Stimulated activated CD8-positive, alpha-beta memory T cell treated with anti-CD3 and anti-CD28 coated beads, Interleukin-15, amount 100 ng/mL, for 1 hour (primary cell): ENCODE results near the gene WIPI1.
"Not testable (repeated sequence)": the region's sequence is repeated elsewhere in the genome, so short reads cannot be mapped to it uniquely, and the experiment has no call there.

ENCODE experiments used
- DNase-seq: peaks from one replicate; pipeline ENCODE4 v3.0.0-alpha.2; 2020; ENCODE audit warnings: low read depth

WIPI1 gene

DNA sequence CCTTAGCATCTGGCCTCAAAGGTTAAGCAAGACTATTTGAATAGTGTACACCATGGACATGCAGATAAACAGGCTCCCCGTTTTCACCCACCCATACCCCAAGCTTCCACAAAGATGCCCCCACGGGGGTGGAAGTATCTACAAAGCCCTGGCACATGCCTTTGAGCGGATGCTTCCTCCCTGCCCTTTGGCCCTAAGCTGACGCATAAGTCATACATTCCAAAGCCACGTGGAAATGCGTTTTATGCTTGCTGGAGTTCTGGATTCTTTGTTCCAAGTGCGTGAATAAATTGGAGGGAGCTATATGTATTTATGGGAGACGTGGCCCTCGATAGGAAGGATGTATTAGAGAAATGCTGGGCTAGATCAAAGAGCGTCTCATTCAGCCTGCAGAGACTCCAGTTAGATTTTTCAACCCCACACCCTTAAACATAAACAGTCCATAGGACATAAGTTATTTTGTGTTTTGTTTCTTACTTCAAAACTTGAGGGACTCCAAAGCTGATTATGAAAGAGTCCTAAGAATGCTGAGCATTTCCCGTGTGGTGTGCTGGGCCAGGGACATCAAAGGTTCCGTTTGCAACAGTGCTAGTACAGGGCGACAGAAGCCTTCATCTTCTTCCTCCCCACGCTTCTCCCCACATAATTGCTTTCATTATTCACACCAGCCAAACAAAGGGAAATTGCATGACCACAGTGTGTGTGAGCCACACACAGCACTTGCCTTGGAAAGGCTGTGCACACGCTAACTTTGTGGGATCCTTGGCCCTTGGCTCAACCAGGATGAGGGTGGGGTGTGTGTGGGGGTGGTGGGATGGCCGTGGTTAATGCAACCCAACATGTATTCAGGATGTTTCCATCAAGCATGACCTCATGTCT, 73.6 kb downstream of the WIPI1 start:
- DNase-seq = no peak

DNA sequence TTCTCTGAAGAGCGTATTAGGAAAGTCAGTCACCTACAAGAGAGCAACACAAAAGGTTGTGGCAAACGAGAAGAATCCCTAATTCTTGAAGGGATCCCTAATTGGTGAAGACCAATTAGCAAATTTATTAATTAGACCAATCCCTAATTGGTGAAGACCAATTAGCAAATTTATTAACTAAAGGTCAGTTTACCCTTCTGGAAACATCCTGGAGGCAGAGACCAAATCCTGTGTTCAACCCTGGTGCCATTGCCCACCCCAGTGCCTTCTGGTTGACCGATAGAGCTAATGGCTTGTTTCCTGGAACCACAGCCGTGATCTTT, 74.2 kb downstream of the WIPI1 start:
- no peak for DNase-seq

DNA sequence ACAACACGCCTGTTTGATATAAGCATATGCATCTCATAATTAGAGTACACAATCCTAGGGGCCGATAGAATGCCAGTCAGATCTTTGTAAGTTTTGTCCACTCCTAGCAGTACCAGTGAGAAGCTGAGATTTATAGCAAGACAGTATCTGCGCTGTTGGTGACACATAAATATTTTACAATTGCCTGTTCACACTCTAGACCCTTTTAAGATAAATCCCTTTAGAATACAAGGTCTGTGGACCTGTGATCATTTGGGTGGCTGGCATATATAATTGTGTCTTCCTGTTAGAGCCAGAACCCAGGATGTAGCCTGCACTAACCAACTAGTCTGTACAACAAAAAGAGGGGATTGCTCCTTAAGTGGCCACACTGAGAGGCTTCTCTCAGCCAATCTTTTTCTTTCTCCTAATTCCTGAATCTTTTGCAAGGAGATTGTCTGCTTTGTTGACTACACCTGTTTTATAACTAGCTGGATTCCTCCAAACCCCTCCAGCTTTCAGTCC, 74.7 kb downstream of the WIPI1 start:
- no peak for DNase-seq

DNA sequence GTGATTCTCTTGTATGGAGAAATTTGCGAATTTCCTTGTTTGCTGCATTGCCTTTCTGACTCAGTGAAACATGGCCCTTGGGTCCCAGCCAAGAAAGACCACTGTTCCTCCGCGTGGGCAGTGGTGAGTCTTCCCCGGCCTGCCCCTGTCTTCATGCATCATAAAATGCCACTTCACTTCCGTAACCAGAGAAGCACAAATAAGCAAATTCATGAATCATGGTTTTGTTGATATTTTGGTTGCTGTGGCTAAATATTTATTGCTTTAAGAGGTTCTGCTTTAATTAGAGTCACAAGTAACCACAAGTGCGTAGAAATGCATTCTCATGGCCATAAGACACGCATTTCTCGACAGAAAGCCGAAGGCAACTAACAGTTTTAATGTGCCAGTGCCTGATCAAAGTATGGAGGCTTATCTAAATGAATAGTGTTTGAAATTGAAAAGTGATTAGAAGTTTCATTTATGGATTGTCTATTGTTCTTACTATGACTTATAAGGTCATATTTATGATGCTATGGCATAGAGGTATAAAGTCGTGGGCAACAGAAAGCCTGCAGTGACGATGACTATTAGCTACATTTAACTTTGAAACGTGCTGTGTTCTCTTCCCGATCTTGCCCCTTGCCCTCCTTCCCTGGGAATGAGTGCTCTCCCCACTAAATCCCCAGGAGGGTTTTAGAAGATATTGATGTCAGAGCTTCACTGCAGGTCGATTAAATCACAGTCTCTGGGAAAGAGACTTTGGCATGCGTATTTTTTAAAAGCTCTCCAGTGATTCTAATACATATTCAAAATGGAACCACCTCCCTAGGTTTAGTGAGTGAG, 76.0 kb downstream of the WIPI1 start:
- DNase-seq = no peak

DNA sequence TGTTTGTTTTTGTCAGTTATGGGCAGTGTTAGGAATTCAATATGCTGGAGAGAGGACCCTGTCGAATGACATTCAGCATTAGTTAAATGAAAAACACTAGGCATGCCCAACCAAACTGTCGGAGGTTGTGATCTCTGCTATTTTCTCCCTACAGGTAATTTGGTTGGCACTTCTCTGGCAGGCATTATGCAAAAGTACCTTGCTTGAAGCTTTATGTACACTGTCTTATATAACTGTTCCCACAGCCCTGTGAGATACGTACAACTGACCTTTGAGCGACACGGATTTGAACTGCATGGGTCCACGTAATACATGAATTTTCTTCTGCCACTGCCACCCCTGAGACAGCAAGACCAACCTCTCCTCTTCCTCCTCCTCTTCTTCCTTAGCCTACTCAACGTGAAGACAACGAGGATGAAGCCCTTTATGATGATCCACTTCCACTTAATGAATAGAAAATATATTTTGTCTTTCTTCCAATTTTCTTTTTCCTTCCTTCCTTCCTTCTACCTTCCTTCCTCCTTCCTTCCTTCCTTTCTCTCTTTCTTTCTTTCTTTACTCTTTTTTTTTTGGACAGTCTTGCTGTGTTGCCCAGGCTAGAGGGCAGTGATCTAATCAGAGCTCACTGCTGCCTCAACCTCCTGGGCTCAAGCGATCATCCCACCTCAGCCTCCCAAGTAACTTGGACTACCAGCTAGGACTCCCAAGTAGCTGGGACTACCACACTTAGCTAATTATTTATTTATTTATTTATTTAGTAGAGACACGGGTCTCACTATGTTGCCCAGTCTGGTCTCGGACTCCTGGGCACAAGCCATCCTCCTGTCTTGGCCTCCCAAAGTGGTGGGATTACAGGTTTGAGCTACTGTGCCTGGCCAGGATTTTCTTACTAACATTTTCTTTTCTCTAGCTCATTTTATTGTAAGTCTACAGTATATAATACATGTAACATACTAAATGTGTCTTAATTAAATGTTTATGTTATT, 77.3 kb downstream of the WIPI1 start:
- no peak for DNase-seq

DNA sequence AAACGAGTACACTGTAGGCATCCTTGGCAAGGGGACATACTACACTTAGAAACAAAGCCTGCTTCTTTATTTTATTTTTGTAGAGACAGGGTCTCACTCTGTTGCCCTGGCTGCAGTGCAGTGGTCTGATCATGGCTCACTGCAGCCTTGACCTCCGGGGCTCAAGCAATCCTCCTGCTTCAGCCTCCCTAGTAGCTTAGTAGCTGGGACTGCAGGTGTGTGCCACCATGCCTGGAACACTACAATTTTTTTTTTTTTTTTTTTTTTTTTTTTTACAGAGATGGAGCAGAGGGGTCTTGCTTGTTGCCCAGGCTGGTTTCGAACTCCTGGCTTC, 78.2 kb downstream of the WIPI1 start:
- DNase-seq = no peak

DNA sequence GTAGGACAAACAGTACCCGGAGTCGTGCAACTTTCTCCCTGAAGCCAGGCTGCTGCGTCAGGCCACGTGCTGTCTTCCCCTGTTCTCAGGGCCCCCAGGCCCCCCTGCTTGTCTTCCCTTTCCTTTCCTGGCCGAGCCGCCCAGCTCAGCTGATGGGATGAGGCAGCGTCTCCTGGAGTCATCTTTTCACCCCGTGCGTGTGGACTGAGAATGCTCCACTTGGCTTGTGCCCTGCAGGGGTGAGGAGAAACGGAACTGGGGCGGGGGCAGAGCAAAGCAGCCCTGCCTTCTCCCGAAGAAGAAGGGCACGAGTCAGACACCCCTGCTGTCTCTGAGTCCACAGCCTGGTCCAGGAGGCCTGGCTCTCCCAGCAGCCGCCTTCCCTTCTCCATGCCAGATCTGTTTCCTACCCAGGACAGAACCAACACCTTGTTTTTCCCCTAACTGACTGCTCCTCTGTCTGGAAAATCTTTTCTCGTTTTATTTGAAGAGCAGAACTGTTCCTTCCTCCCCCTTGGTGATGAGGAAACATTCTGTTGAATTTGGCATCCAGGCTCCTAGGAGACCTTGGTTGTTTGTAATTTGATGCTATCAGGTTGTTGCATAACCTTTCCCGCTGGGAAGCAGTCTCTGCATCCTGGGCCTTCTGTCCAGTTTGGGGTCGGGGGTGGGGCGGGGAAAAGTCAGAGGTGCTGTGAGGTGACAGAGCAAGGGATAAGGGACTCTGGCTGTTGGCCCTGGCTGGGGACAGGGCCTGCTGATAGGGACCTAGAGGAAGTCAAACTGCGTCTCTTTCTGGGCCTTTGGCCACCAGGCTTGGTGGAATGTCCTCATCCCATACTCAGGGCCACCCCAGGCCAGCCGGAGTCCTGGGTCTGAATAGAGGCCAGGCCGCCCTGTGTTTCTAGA, 78.8 kb downstream of the WIPI1 start:
- no peak for DNase-seq

DNA sequence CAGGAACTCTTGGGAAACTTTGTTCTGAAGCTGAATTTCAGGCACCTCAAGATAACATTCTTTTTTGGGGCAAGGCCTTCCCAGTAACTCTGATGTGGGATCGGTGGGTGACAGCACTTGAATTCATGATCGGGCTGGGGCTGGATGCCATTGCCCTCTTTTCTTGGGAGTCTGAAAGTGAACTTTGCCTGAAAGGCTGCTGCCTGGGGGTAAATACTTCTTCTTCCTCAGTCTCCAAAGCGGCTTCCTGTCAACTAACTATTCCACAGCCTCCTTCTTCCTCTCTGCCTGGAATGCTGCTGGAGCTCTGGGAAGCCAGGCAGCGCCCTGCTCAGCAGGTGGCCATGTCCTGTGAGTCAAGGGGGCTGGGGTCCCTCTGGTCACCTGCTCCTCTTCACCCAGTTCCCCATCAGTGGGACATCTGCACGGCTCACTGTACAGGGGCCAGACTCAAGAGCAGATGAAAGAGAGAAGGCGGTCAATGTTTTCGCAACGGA, 79.5 kb downstream of the WIPI1 start:
- no peak for DNase-seq

DNA sequence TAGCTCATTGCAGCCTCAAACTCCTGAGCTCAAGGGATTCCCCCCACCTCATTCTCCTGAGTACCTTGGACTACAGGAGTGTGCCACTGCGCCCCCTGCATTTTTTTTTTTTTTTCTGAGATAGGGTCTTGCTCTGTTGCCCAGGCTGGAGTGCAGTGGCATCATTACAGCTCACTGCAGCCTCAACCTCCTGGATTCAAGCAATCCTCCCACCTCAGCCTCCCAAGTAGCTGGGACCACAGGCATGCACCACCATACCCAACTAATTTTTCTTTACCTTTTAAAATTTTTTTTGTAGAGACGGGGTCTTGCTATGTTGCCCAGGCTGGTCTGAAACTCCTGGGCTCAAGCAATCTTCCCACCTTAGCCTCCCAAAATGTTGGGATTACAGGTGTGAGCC, 81.1 kb downstream of the WIPI1 start:
- not testable (repeated sequence) for DNase-seq

DNA sequence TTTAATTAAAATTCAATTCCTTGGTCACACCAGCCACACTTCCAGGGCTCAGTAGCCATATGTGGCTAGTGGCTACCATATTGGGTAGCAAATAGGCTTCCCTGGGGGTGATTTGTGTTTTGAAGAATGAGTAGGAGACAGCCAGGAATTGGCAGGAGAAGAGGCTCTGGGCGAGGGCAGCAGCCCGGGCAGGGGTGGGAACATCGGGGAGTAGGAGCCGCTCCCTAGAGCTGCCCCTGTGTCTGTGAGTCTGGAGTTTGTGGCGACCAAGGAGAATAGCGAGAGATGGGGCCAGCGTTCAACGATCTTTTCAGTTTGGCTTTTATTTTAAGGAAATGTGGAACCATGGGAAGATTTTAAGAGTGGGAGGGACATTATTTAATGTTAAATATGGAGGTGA, 81.7 kb downstream of the WIPI1 start:
- no peak for DNase-seq
